Caco-2 (cell line): ENCODE measurements around the gene MYO16. TPM values are rescaled to one million over a fixed set of nuclear protein-coding genes. Genes with fewer than 3 reads are reported as not detected.

ENCODE experiments used
- BruUV-seq: library from RNA; stranded (reverse); fragments of 400-500 nt; replicated peaks from 2 replicates; lab custom pipeline; 2021; lab: Mats Ljungman, UMichigan
- CTCF ChIA-PET: fragments of 300-600 bp; sonication (Branson Sonifier 250); formaldehyde crosslinking; loops from one replicate; lab custom pipeline; 2022; ENCODE audit warnings: antibody characterized with exemption; lab: Charles Lee
- POLR2A ChIA-PET: fragments of 300-600 bp; sonication (Branson Sonifier 250); formaldehyde crosslinking; loops from one replicate; lab custom pipeline; 2022; ENCODE audit warnings: antibody characterized with exemption; lab: Charles Lee
- DNase-seq, 2 experiments: peaks; one replicate each; pipeline versions ENCODE4 v3.0.0 to v3.0.0-alpha.2; 2020 to 2022
- H3K27me3 ChIP-seq: replicated peaks from 2 replicates; pipeline ENCODE4 v1.6.0; 2011; ENCODE audit warnings: low read length; ENCODE audit not compliant: control insufficient read depth, insufficient read depth
- H3K36me3 ChIP-seq: 2 replicates; pipeline ENCODE4 v1.5.1; 2011; ENCODE audit warnings: low read length; ENCODE audit not compliant: control insufficient read depth, insufficient read depth
- H3K4me1 ChIP-seq: fragments of 250-450 bp; sonication (Bioruptor Pico); 2 replicates; pipeline ENCODE4 v1.5.1; 2020; ENCODE audit warnings: mild to moderate bottlenecking
- H3K4me3 ChIP-seq: 2 replicates; pipeline ENCODE4 v1.5.1; 2011; ENCODE audit warnings: low read depth, mild to moderate bottlenecking, control low read depth, low read length
- H3K9me3 ChIP-seq: fragments of 250-450 bp; sonication (Bioruptor Pico); 2 replicates; pipeline ENCODE4 v1.5.1; 2020; ENCODE audit warnings: mild to moderate bottlenecking, moderate library complexity
- H3K27ac Mint-ChIP-seq: one replicate; pipeline ENCODE4 v1.8.0; 2022; ENCODE audit warnings: mixed read lengths; ENCODE audit not compliant: unreplicated experiment
- H3K27me3 Mint-ChIP-seq: one replicate; pipeline ENCODE4 v1.8.0; 2022; ENCODE audit warnings: mixed read lengths; ENCODE audit not compliant: insufficient read depth, unreplicated experiment
- H3K36me3 Mint-ChIP-seq: one replicate; pipeline ENCODE4 v1.8.0; 2022; ENCODE audit warnings: mild to moderate bottlenecking, mixed read lengths; ENCODE audit not compliant: insufficient read depth, unreplicated experiment
- H3K4me1 Mint-ChIP-seq: one replicate; pipeline ENCODE4 v1.8.0; 2022; ENCODE audit warnings: low read depth, mixed read lengths; ENCODE audit not compliant: unreplicated experiment
- H3K4me3 Mint-ChIP-seq: one replicate; pipeline ENCODE4 v1.8.0; 2022; ENCODE audit warnings: mild to moderate bottlenecking, moderate library complexity, mixed read lengths; ENCODE audit not compliant: unreplicated experiment
- H3K9me3 Mint-ChIP-seq: one replicate; pipeline ENCODE4 v1.8.0; 2022; ENCODE audit warnings: mixed read lengths; ENCODE audit not compliant: unreplicated experiment
- CTCF ChIP-seq, 2 experiments: fragments of 200-600 bp in 1 of 2; IDR thresholded peaks; 1 replicate in 1 of 2; 2 replicates in 1 of 2; pipeline versions ENCODE4 v1.5.1 to v1.8.0; 2011 to 2022; ENCODE audit warnings: antibody characterized with exemption in 1 of 2, control low read depth in 1 of 2, inconsistent platforms in 1 of 2, low read depth in 1 of 2, low read length in 1 of 2, mild to moderate bottlenecking in 1 of 2, moderate library complexity in 1 of 2; ENCODE audit not compliant: insufficient read depth in 1 of 2, severe bottlenecking in 1 of 2, unreplicated experiment in 1 of 2
- intact Hi-C: fragments of 100-400 bp; cut with micrococcal nuclease; formaldehyde crosslinking; loops from one replicate; pipeline ENCODE4 v1.10.0; 2022; ENCODE audit not compliant: unreplicated experiment
- total RNA-seq: library from RNA; stranded (reverse); gene quantifications from 2 replicates; pipeline ENCODE4 v1.2.3, GENCODE V29; 2022

MYO16 gene
- total RNA-seq, 1 experiment from 2014 or later, result not detected

DNA sequence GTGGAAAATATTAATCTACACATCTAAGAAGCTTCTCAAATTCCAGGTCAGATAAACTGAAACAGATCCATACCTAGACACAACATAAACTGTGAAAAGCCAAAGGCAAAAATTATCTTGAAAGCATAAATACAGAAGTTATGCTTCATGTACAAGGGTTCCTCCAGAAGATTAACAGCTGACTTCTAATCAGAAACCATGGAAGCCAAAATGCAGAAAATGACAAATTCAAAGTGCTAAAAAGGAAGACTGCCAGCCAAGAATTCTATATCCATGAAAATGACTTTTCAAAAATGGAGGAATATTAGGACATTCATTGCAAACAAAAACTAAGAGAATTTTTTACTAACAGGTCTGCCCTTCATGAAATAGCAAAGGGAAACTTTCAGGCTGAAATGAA is 72.8 kb downstream of the MYO16 start:
- ChIA-PET CTCF (no interaction called here), POLR2A (no interaction called here)
- no TSS peak for BruUV-seq
- Histone ChIP-seq H3K27me3 (no peaks in the 10 kb centered on the region), H3K9me3 (0 out of 2 replicates have a peak, but pooled peaks cover 4% of the 10 kb centered on the region), H3K36me3 (no peaks in the 10 kb centered on the region), H3K4me3 (no peak overlapping the region), H3K4me1 (no peaks in the 10 kb centered on the region; the same call in 1 of the 2 replicates)
- H3K27ac Mint-ChIP-seq, result no peak overlapping the region
- TF ChIP-seq CTCF (IDR thresholded peaks at IDR 0.05; ENCODE audit: insufficient read depth in 1 of 2, low read depth in 1 of 2, low read length in 1 of 2, severe bottlenecking in 1 of 2, unreplicated experiment in 1 of 2), result no peak
- H3K27me3 Mint-ChIP-seq, result peaks cover under 1% of the 10 kb centered on the region
- H3K4me1 Mint-ChIP-seq, result no peaks in the 10 kb centered on the region
- intact Hi-C loops, result no loop called here
- no peak for DNase-seq
- H3K36me3 Mint-ChIP-seq, result no peaks in the 10 kb centered on the region
- no peak overlapping the region for H3K4me3 Mint-ChIP-seq
- H3K9me3 Mint-ChIP-seq, result peaks cover 28% of the 10 kb centered on the region

GRCh38 chr13:108705031-108705430 is 75.6 kb downstream of the MYO16 start:
- no peaks in the 10 kb centered on the region for H3K27me3 ChIP-seq
- Mint-ChIP-seq H3K4me3 (no peak overlapping the region), H3K27ac (no peak overlapping the region), H3K27me3 (no peaks in the 10 kb centered on the region), H3K9me3 (peaks cover 19% of the 10 kb centered on the region), H3K4me1 (no peaks in the 10 kb centered on the region), H3K36me3 (no peaks in the 10 kb centered on the region)
- intact Hi-C loops, result no loop called here
- H3K36me3 ChIP-seq, result no peaks in the 10 kb centered on the region
- DNase-seq, result no peak
- ChIA-PET POLR2A (no interaction called here), CTCF (no interaction called here)
- BruUV-seq, result no TSS peak
- H3K4me3 ChIP-seq, result no peak overlapping the region
- H3K9me3 ChIP-seq, result 0 out of 2 replicates have a peak, but pooled peaks cover 4% of the 10 kb centered on the region
- no peak for TF ChIP-seq CTCF (IDR thresholded peaks at IDR 0.05; ENCODE audit: insufficient read depth in 1 of 2, low read depth in 1 of 2, low read length in 1 of 2, severe bottlenecking in 1 of 2, unreplicated experiment in 1 of 2)
- no peaks in the 10 kb centered on the region; the same call in 1 of the 2 replicates for H3K4me1 ChIP-seq

DNA sequence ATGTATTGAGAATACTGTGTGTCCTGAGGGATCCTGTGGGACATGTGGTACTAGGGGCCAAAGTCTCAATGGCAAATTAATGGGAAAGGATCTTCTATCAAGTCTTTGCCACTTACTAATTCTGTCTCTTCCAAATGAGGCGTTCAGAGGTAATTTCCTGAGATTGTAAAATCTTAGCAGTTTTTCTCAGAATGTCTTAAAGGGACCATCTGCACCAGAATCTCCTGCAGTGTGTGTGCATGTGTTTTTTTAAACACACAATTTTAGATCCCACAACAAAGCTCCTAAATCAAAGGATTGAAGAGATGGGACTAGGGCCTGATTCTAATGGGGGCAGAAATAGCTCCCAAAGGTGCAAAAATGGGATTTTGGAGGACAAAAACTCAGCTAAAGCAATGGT is 78.2 kb downstream of the MYO16 start:
- DNase-seq, result no peak
- H3K27ac Mint-ChIP-seq, result no peak overlapping the region
- Histone ChIP-seq H3K36me3 (no peaks in the 10 kb centered on the region), H3K9me3 (no peaks in the 10 kb centered on the region), H3K4me3 (no peak overlapping the region), H3K4me1 (no peaks in the 10 kb centered on the region), H3K27me3 (no peaks in the 10 kb centered on the region)
- intact Hi-C loops, result no loop called here
- no peak for TF ChIP-seq CTCF (IDR thresholded peaks at IDR 0.05; ENCODE audit: insufficient read depth in 1 of 2, low read depth in 1 of 2, low read length in 1 of 2, severe bottlenecking in 1 of 2, unreplicated experiment in 1 of 2)
- no peaks in the 10 kb centered on the region for H3K27me3 Mint-ChIP-seq
- ChIA-PET CTCF (no interaction called here), POLR2A (no interaction called here)
- H3K9me3 Mint-ChIP-seq, result no peaks in the 10 kb centered on the region
- BruUV-seq, result no TSS peak
- no peaks in the 10 kb centered on the region for H3K36me3 Mint-ChIP-seq
- H3K4me3 Mint-ChIP-seq, result no peak overlapping the region
- no peaks in the 10 kb centered on the region for H3K4me1 Mint-ChIP-seq
